NK-92 (cell line): Measurements from ENCODE around the gene ATAD1.
"Not testable (repeated sequence)": the region's sequence is repeated elsewhere in the genome, so short reads cannot be mapped to it uniquely, and the experiment has no call there.

ENCODE experiments used
- DNase-seq: peaks from one replicate; lab custom pipeline; 2025; ENCODE audit not compliant: unreplicated experiment; lab: John Stamatoyannopoulos, UW

ATAD1 gene, protein sequence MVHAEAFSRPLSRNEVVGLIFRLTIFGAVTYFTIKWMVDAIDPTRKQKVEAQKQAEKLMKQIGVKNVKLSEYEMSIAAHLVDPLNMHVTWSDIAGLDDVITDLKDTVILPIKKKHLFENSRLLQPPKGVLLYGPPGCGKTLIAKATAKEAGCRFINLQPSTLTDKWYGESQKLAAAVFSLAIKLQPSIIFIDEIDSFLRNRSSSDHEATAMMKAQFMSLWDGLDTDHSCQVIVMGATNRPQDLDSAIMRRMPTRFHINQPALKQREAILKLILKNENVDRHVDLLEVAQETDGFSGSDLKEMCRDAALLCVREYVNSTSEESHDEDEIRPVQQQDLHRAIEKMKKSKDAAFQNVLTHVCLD

GRCh38 chr10:87817609-87818504 is at the start of gene ATAD1:
Gene ATAD1, minus strand, starts transcription at chr10:87818226. Its CDS starts 3,627 bp downstream, at chr10:87814599.
- peak; percentile 10 for DNase-seq

DNA sequence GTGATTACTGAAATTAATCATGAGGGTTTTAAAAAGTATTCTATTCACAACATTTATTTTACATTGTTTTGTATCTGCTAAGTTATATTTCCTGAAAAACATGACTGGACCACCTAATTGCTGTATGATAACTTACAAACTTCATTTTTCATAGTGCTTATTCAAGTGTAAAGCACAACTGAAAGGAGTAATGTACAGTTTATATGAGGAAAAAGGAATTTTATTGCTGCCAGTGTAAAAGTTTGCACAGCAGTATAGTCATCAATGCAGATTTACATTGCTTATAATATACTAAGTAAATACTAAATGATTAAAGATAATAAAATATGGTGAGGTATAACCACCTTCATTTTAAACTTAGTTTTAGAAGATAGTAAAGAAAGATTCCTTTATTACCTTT is 49.4 kb upstream of the ATAD1 start:
- no peak for DNase-seq

DNA sequence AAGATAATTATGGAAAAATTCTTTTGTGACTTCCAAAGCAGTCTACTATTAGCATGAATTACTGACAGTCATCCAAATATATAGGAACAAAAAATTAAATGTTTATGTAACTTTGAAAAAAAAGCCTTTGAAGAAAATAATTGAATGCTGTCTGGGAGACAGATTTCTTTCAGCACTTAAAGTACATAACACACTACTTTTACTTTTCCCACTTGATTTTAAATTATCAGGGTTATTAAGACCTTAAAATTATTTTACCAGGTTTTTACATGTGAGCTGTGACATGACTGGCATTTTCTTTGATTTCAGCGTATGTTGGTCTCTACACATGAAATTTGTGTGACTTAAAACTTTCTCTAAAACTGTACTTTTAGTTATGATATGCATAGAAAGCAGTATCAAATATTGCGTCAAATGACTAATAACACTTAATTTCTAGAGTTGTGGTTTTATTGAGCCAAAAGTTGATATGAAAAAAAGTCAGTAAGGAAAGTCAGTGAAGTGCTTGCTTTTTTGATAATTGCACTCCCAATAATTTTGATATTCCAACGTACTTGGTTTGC is 48.5 kb upstream of the ATAD1 start:
- no peak for DNase-seq

DNA sequence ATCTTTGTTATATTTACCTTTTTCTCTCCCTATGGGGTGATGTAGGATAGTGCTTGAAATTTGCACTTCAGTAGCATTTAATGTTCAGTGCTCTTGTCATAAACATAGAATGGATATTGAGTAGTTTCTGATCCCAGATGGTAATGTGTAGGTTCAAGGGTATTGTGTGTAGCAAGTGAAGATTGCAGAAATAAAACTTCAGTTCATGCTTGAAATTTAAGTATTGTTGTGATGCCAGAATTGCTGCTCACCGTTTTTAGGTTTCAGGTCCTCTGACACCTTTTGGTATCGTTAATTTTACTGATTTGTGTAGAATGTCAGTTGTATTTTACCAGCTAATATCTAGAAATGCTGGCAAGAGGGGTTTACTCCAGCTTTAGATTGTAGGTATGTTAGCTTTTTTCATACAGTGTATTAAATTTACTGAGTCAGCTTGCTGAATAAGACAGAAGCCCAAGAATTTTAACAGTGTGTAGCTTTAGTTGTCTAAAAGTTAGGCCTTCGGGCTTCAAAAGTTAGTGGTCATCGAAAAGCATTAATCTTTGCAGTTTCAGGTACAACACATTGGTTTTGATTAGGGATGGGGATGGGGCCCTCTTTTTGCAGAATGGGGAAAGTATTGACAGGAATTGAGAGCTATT is 47.3 kb upstream of the ATAD1 start:
- no peak for DNase-seq

- DNase-seq, result no peak
Measured at GRCh38 chr10:87864496-87865059, 46.6 kb upstream of the ATAD1 start.

- DNase-seq, result not testable (repeated sequence)
Measured at GRCh38 chr10:87863951-87864495, 46.0 kb upstream of the ATAD1 start.

DNA sequence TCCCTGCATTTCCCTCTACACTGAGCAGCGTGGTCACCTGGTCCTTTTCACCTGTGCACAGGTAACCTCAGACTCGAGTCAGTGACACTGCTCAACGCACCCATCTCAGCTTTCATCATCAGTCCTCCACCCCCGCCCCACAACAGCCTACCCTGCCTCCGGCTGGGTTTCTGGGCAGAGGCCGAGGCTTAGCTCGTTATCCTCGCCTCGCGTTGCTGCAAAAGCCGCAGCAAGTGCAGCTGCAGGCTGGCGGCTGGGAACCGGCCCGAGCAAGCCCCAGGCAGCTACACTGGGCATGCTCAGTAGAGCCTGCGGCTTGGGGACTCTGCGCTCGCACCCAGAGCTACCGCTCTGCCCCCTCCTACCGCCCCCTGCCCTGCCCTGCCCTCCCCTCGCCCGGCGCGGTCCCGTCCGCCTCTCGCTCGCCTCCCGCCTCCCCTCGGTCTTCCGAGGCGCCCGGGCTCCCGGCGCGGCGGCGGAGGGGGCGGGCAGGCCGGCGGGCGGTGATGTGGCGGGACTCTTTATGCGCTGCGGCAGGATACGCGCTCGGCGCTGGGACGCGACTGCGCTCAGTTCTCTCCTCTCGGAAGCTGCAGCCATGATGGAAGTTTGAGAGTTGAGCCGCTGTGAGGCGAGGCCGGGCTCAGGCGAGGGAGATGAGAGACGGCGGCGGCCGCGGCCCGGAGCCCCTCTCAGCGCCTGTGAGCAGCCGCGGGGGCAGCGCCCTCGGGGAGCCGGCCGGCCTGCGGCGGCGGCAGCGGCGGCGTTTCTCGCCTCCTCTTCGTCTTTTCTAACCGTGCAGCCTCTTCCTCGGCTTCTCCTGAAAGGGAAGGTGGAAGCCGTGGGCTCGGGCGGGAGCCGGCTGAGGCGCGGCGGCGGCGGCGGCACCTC is 45.3 kb upstream of the ATAD1 start, which contains the start of the genes KLLN and PTEN:
Gene KLLN, minus strand, starts transcription at position 481 of the 891 bp plus-strand sequence. CDS start 1,046 bp downstream, outside the sequence.
Gene PTEN, plus strand, starts transcription at position 573 of the 891 bp plus-strand sequence. CDS start 845 bp downstream, outside the sequence.
- DNase-seq, result peak; percentile 22

DNA sequence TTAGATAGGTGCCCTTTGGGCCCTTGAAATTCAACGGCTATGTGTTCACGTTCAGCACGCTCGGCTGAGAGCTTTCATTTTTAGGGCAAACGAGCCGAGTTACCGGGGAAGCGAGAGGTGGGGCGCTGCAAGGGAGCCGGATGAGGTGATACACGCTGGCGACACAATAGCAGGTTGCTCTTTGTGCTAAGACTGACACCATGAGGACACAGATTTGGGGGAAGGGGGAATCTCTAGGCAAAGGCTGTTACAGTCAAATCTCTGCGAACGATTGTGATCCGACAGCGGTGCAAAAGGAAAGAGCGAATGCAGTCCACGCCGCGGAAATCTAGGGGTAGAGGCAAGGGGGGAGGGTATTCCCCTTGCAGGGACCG is 44.6 kb upstream of the ATAD1 start:
- no peak for DNase-seq

DNA sequence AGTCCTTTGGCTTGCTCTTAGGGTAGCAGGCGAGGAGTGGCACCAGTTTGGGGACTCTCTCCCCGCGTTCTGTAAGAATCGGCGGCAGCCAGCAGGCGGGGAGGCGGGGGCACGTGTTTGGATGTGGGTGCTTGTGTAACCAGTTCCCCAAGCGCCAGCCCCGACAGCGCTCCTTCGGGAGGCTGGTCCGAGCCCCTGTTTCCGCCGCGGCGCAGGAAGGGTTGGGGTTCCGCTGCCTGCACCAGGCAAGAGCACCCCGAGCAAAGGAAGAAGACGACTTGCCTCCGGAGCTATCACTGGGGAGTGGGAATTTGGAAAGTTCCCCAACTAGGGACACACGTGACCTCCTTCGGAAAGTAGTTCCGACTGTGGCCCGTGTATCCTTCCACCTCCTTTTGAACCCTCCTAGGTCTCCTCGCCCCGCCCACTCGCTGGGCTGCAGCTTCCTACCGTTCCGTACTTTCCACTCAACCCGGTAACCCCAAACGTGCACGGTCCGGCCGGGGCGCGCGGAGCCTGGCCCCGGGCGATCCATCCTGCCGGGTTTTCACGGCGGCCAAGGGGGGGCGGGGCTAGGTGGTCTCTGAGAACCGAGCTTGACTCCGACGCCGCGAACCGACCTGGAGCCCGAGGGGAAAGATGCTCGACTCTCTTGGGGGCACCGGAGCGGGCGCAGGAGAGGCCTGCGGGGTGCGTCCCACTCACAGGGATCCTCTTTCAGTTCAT is 44.1 kb upstream of the ATAD1 start:
- DNase-seq, result peak; percentile 45

GRCh38 chr10:87861566-87861952 is 43.5 kb upstream of the ATAD1 start:
- no peak for DNase-seq

DNA sequence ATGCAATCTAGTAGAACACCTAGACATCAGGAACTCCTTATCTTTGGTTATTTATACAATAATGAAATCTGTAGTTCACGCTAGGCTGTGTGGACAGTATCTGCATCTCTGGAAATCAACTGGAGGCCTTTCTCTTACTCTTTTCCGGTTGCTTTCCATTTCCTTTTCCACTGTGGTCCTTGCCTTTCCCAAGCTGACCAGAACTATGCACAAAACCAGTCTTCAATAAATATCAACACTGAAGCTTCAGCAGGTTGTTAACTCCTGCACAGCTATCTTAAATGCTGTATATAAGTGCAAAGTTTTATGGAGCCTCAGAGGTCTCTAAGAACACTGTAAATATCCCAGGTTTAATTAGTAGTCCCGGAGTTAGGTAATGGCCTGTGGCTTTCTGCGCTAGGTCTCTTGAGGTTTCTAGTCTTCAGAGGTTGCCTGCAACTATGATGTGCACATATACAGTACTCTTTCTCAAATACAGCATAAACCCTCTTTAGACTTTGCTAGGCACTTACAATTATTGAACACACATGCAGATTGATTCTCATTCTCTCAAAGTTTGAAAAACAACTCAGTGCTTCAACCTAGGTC is 42.9 kb upstream of the ATAD1 start:
- no peak for DNase-seq

- no peak for DNase-seq
Measured at GRCh38 chr10:87860156-87860795, 42.2 kb upstream of the ATAD1 start.

DNA sequence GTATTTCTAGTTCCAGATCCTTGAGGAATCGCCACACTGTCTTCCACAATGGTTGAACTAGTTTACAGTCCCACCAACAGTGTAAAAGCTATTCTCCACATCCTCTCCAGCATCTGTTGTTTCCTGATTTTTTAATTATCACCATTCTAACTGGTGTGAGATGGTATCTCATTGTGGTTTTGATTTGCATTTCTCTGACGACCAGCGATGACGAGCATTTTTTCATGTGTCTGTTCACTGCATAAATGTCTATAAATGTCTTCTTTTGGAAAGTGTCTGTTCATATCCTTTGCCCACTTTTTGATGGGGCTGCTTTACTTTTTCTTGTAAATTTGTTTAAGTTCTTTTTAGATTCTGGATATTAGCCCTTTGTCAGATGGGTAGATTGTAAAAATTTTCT is 37.6 kb upstream of the ATAD1 start:
- DNase-seq, result not testable (repeated sequence)

GRCh38 chr10:87855247-87855646 is 37.2 kb upstream of the ATAD1 start:
- DNase-seq, result not testable (repeated sequence)

- no peak for DNase-seq
Measured at GRCh38 chr10:87852089-87852488, 34.1 kb upstream of the ATAD1 start.

GRCh38 chr10:87850742-87851205 is 32.7 kb upstream of the ATAD1 start:
- peak; percentile 9 for DNase-seq

- no peak for DNase-seq
Measured at GRCh38 chr10:87849001-87849400, 31.0 kb upstream of the ATAD1 start.

- no peak for DNase-seq
Measured at GRCh38 chr10:87847550-87847949, 29.5 kb upstream of the ATAD1 start.
